RKO (cell line): Measurements from ENCODE around the gene ENO2.

Experiments
- DNase-seq: peaks from one replicate; pipeline ENCODE4 v3.0.0-alpha.2; 2016; ENCODE audit warnings: low spot score

Gene ENO2

GRCh38 chr12:6960593-6961277 lies 46.4 kb downstream of the ENO2 start:
- DNase-seq: peak; percentile 56

GRCh38 chr12:6961278-6961694 lies 46.9 kb downstream of the ENO2 start:
- DNase-seq: peak; percentile 88

GRCh38 chr12:6961695-6962284 lies 47.4 kb downstream of the ENO2 start:
- DNase-seq: peak; percentile 92

- DNase-seq: no peak
Measured at GRCh38 chr12:6962285-6963015, 48.1 kb downstream of the ENO2 start.

GRCh38 chr12:6963016-6963731 lies 48.8 kb downstream of the ENO2 start:
- DNase-seq: no peak

GRCh38 chr12:6963791-6964413 lies 49.5 kb downstream of the ENO2 start:
- DNase-seq: no peak

- no peak for DNase-seq
Measured at GRCh38 chr12:6964605-6965025, 50.2 kb downstream of the ENO2 start.

GRCh38 chr12:6965026-6965661 lies 50.8 kb downstream of the ENO2 start:
- peak; percentile 77 for DNase-seq

GRCh38 chr12:6965714-6966113 lies 51.3 kb downstream of the ENO2 start:
- no peak for DNase-seq

- no peak for DNase-seq
Measured at GRCh38 chr12:6966351-6966750, 52.0 kb downstream of the ENO2 start.

- DNase-seq: peak; percentile 47
Measured at GRCh38 chr12:6967651-6968100, 53.3 kb downstream of the ENO2 start.

- DNase-seq: no peak
Measured at GRCh38 chr12:6968426-6968825, 54.0 kb downstream of the ENO2 start.

GRCh38 chr12:6970096-6970527 lies 55.7 kb downstream of the ENO2 start:
- DNase-seq: peak; percentile 45
